ENCODE data around the gene CTRL. TPM values are rescaled to one million over a fixed set of nuclear protein-coding genes. Genes with fewer than 3 reads are reported as not detected.

CTRL gene
- total RNA-seq, 1 experiment from 2014 or later: 1.3 TPM

DNA sequence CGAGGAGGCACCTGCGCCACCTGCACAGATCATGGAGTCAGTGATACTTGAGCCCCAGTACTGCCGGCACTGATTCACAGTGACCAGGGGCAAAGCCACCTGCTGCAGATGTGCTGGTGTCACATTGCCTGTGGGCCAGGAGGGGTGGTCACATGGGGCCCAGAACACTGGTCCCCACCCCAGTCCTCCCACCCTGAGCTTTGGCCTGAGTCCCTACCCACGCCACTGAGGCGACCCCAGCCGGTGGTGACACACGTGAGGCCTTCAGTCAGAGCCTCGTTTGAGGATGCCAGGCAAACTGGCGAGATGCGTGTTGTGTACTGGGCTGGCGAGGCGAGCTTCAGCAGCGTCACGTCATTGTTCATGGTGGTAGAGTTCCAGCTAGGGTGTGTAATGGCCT lies 1.5 kb downstream of the CTRL start:
- Histone ChIP-seq H3K9me3 (ENCODE audit: insufficient read depth, low read depth) (no peaks in the 10 kb centered on the region), H3K9me2 (ENCODE audit: insufficient read depth) (no peaks in the 10 kb centered on the region), H3K36me3 (ENCODE audit: low read depth) (no peaks in the 10 kb centered on the region), H3K4me1 (replicated peaks; ENCODE audit: insufficient read depth) (no peaks in the 10 kb centered on the region), H3F3A (ENCODE audit: insufficient read depth, low read depth) (peaks cover 11% of the 10 kb centered on the region; the same call in 1 of the 2 replicates), H3K27ac (no peak overlapping the region), H2AFZ (no peak overlapping the region), H4K20me1 (ENCODE audit: insufficient read depth) (peaks cover 25% of the 10 kb centered on the region), H3K79me2 (ENCODE audit: low read depth) (no peaks in the 10 kb centered on the region), H3K4me2 (no peak overlapping the region), H3K27me3 (ENCODE audit: insufficient read depth, low read depth) (no peaks in the 10 kb centered on the region), H3K4me3 (no peak overlapping the region)
- ChIA-PET POLR2A (ENCODE audit: unreplicated experiment) (no interaction called here), CTCF (no interaction called here)
- intact Hi-C loops (cut with micrococcal nuclease; ENCODE audit: unreplicated experiment): no loop called here
- TF ChIP-seq EZH2 (IDR thresholded peaks at IDR 0.05; ENCODE audit: low read depth): no peak
- TF ChIP-seq, protein P1, sequence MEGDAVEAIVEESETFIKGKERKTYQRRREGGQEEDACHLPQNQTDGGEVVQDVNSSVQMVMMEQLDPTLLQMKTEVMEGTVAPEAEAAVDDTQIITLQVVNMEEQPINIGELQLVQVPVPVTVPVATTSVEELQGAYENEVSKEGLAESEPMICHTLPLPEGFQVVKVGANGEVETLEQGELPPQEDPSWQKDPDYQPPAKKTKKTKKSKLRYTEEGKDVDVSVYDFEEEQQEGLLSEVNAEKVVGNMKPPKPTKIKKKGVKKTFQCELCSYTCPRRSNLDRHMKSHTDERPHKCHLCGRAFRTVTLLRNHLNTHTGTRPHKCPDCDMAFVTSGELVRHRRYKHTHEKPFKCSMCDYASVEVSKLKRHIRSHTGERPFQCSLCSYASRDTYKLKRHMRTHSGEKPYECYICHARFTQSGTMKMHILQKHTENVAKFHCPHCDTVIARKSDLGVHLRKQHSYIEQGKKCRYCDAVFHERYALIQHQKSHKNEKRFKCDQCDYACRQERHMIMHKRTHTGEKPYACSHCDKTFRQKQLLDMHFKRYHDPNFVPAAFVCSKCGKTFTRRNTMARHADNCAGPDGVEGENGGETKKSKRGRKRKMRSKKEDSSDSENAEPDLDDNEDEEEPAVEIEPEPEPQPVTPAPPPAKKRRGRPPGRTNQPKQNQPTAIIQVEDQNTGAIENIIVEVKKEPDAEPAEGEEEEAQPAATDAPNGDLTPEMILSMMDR (conservative IDR thresholded peaks at IDR 0.05): no peak
- DNase-seq: no peak
- no TSS peak for BruUV-seq (replicated peaks)

DNA sequence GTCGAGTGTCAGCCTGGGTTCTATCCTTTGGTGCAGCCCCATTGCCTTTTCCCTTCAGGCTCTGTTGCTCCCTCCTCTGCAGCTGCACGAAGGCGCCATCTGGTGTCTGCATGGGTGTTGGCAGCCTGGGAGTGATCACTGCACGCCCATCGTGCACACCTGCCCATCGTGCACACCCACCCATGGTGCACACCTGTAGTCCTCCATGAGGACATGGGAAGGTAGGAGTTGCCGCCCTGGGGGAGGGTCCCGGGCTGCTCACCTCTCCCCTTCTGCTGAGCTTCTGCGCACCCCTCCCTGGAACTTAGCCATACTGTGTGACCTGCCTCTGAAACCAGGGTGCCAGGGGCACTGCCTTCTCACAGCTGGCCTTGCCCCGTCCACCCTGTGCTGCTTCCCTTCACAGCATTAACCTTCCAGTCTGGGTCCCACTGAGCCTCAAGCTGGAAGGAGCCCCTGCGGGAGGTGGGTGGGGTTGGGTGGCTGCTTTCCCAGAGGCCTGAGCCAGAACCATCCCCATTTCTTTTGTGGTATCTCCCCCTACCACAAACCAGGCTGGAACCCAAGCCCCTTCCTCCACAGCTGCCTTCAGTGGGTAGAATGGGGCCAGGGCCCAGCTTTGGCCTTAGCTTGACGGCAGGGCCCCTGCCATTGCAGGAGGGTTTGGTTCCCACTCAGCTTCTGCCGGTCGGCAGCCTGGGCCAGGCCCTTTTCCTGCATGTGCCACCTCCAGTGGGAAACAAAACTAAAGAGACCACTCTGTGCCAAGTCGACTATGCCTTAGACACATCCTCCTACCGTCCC lies 2.9 kb downstream of the CTRL start:
- Histone ChIP-seq H3K4me1 (replicated peaks; ENCODE audit: insufficient read depth) (no peaks in the 10 kb centered on the region), H3K9me2 (ENCODE audit: insufficient read depth) (no peaks in the 10 kb centered on the region), H3K4me3 (no peak overlapping the region), H3K36me3 (ENCODE audit: low read depth) (no peaks in the 10 kb centered on the region), H3K79me2 (ENCODE audit: low read depth) (no peaks in the 10 kb centered on the region), H3K4me2 (no peak overlapping the region), H2AFZ (no peak overlapping the region), H4K20me1 (ENCODE audit: insufficient read depth) (peaks cover 33% of the 10 kb centered on the region), H3F3A (ENCODE audit: insufficient read depth, low read depth) (peaks cover 5% of the 10 kb centered on the region; the same call in 1 of the 2 replicates), H3K9me3 (ENCODE audit: insufficient read depth, low read depth) (no peaks in the 10 kb centered on the region), H3K27ac (no peak overlapping the region), H3K27me3 (ENCODE audit: insufficient read depth, low read depth) (no peaks in the 10 kb centered on the region)
- TF ChIP-seq, protein P1 (conservative IDR thresholded peaks at IDR 0.05): peak; percentile 90
- TF ChIP-seq EZH2 (IDR thresholded peaks at IDR 0.05; ENCODE audit: low read depth): no peak
- intact Hi-C loops (cut with micrococcal nuclease; ENCODE audit: unreplicated experiment): loop anchor here (1.0 to 5.0 kb wide), 4 partner anchors 36 to 407 kb away; partner anchors contain the start of gene PSKH1
- ChIA-PET POLR2A (ENCODE audit: unreplicated experiment) (no interaction called here), CTCF (interaction anchor here (0.6 kb wide), 1 partner anchor 103 kb away, joined by 3 read pairs; no protein-coding TSS in a partner anchor)
- DNase-seq: peak in 1 of 2 experiments; percentile 64
- no TSS peak for BruUV-seq (replicated peaks)

DNA sequence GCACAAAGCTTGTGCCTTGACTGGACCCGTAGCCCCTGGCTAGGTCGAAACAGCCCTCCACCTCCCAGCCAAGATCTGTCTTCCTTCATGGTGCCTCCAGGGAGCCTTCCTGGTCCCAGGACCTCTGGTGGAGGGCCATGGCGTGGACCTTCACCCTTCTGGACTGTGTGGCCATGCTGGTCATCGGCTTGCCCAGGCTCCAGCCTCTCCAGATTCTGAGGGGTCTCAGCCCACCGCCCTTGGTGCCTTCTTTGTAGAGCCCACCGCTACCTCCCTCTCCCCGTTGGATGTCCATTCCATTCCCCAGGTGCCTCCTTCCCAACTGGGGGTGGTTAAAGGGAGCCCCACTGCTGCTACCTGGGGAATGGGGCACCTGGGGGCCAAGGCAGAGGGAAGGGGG lies 3.5 kb downstream of the CTRL start:
- Histone ChIP-seq H3K4me2 (no peak overlapping the region), H3K4me3 (no peak overlapping the region), H3K9me3 (ENCODE audit: insufficient read depth, low read depth) (no peaks in the 10 kb centered on the region), H3K36me3 (ENCODE audit: low read depth) (no peaks in the 10 kb centered on the region), H3K27me3 (ENCODE audit: insufficient read depth, low read depth) (no peaks in the 10 kb centered on the region), H3K9me2 (ENCODE audit: insufficient read depth) (no peaks in the 10 kb centered on the region), H3K27ac (no peak overlapping the region), H4K20me1 (ENCODE audit: insufficient read depth) (peaks cover 33% of the 10 kb centered on the region), H2AFZ (no peak overlapping the region), H3K4me1 (replicated peaks; ENCODE audit: insufficient read depth) (no peaks in the 10 kb centered on the region), H3K79me2 (ENCODE audit: low read depth) (no peaks in the 10 kb centered on the region), H3F3A (ENCODE audit: insufficient read depth, low read depth) (peaks cover 5% of the 10 kb centered on the region; the same call in 1 of the 2 replicates)
- TF ChIP-seq EZH2 (IDR thresholded peaks at IDR 0.05; ENCODE audit: low read depth): no peak
- TF ChIP-seq, protein P1 (conservative IDR thresholded peaks at IDR 0.05): no peak
- POLR2A ChIA-PET (ENCODE audit: unreplicated experiment): no interaction called here
- CTCF ChIA-PET: no interaction called here
- no TSS peak for BruUV-seq (replicated peaks)
- no peak for DNase-seq
- intact Hi-C loops (cut with micrococcal nuclease; ENCODE audit: unreplicated experiment): loop anchor here (1.0 to 5.0 kb wide), 4 partner anchors 36 to 407 kb away; partner anchors contain the start of gene PSKH1
